Measurements from ENCODE around the gene FAM222A.

The FAM222A gene

GRCh38 chr12:109739747-109740693, 26.4 kb downstream of the FAM222A start:
- DNase-seq, result no peak

- DNase-seq, result no peak
These were observed 27.1 kb downstream of the FAM222A start for GRCh38 chr12:109740694-109741245.

- no peak for DNase-seq
These were observed 27.8 kb downstream of the FAM222A start for GRCh38 chr12:109741286-109741969.

DNA sequence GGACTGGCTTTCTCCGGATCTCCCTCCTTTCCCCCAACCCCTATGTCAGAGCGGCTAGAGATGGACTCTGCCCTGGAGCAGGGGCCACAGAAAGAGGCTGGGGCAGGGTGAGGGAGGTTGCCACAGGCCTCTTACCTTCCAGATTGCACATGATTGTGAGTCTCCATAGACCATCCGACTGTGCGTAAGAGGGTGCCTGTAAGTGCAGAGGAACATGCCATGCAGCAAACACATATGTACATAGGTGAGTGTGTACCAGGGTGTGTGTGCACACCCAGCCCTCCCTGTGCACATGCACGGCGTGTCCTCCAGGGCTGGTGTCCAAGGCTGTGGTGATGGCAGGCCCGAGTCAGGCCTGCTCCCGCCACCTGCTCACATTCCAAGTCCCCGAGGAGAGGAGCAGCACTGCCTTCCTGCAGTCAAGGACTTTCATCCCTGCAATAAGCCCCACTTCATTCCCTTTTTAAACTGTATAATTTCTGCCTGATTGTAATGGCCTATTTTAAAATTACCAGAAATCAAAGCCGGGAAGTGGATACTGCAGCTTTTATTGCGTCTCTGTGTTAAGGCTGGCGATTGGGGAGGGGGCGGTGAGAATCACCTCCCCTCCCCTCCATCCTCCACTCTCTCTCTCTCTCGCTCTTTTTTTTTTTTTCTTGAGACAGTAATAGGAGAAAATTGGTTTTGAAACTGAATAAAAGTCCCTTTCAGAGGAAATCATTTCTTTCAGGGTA, 28.5 kb downstream of the FAM222A start:
- DNase-seq, result no peak

DNA sequence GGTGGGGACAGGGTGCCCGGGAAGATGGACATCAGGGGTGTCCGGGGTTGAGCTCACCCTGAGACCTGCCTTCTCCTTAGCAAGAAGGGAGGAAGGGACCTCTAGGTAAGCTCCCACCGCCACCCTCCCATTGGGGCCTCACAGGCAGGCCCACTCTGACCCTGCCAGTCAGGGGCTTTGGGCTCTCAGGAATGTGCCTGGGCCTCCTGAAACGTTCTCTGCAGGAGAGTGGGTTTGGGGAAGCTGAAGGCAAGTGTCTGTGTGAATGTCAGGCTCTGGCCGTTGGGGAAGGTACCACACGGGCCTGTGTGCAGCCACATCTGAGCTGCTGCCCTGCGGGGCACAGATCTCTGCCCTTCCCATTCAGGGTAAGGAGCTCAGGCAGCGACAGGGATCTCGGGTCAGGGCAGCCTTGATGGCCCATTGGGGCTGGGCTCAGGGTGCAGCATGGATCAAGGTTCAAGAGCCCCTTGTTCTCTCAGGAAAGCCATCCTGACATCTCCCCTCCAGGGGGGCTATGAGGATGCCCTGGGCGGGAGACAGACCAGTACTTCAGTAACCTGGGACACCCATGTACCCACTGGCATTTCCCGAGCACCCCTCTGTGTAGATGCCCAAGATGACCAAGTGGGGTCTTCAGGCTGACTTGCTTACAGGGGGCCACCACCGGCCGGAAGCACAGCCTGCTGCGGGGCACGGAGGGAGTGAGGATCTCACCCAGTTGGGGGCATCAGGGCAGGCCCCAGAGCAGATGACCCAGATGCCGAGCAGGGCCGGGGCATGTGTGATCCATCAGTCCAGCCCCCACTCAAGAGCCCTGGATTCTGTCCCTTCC, 29.7 kb downstream of the FAM222A start:
- DNase-seq, result no peak

DNA sequence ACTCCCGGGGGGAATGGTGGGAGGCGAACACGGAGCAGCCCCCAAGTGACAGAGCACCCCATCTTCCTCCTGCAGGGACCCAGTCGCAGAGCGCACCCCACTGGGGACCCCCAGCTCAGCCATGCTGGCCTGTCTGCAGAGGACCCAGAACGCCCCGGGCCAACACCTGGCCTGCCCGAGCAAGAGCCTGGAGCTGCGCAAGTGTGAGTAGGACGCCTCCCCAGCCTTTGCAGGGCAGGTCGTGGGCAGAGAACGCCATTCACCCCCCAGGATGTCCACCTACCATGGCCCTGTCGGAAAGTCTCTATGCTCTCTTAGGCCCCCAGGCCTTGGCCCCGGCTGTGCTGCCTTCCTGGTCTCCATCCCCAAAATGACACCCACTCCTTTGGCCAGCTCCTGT, 30.4 kb downstream of the FAM222A start:
- DNase-seq, result no peak

GRCh38 chr12:109744986-109745942, 31.6 kb downstream of the FAM222A start:
- no peak for DNase-seq

GRCh38 chr12:109752117-109753053, 38.8 kb downstream of the FAM222A start:
- DNase-seq, result no peak

DNA sequence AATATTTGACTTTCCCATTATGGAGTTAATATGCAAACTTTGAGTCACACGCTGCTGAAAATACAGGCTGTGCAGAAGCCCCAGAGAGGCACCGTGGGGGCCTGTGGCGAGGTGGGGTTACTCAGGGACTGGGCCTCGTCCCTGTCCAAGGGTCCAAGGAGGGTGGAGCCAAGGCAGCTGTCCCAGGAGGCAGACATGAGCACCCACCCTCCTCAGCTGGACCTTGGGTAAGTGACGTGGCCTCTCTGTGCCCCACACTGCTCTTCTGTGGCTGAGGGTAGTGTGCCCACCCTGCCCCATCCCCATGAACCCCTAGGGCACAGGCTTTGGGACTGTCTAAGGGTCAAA, 39.4 kb downstream of the FAM222A start:
- DNase-seq, result no peak

GRCh38 chr12:109753959-109754358, 40.3 kb downstream of the FAM222A start:
- no peak for DNase-seq

DNA sequence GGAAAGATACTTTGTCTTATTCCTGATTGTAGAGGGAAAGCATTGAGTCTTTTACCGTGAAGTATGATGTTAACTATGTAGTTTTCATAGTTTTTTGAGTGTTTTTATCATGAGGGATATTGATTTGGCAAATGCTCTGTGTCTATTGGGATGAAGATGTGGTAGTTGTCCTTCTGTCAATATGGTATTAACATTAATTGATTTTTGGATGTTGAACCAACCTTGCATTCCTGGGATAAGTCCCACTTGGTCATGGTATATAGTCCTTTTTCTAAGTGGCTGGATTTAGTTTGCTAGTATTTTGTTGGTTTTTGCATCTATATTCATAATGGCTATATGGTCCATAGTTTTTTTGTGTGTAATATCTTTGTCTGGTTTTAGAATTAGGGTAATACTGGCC, 42.8 kb downstream of the FAM222A start:
- no peak for DNase-seq

GRCh38 chr12:109757671-109758265, 44.1 kb downstream of the FAM222A start:
- DNase-seq, result no peak

DNA sequence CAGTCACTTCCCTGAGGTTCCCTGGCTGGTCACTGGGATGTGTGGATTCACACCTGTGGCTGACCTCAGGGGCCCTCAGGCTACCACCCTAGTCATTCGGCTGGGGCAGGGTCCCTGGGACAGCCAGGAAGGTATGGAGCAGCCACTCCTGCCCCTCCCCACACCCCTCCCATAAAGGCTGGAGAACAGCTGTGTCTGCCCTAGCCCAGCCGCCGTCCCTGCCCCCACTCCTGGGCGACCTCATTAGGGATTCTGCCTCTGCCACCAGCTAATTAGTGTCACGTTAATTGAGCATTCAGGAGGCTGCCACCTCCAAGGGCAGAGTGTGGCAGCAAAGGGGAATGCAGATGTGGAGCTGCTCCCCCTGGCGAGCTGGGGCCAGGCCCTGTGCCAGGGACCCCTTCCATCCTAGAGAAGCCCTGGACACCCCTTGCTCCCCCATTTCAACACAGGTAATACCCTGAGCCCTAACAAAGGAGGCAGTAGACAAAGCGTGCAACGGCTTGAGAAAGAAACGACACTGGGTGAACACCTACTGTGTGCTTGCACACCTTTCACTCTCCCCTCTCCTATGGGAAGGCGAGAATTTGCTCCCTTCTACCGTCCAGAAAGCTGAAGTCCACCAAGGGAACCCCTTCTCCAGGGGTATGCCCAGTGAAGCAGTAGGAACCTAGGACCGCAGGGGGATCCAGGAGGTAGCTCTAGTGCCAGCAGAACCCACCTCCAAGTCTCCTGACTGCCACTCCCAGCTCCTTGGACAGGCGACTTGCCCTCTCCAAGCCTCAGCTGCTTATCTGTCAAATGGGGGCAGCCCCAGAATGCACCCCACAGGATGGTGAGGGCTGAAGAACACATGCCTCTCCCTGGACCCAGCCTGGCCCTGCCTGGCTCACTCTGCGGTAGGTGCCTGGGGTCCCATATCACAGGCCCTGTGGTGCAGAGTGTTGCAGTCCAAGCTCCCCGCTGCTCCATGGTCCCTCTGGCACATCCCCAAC, 45.1 kb downstream of the FAM222A start:
- DNase-seq, result no peak

GRCh38 chr12:109759595-109759994, 46.0 kb downstream of the FAM222A start:
- DNase-seq, result no peak

GRCh38 chr12:109760031-109760929, 46.7 kb downstream of the FAM222A start:
- DNase-seq, result no peak

GRCh38 chr12:109760930-109761921, 47.6 kb downstream of the FAM222A start:
- no peak for DNase-seq
